Lower leg skin (tissue), 3 donors: Measurements from ENCODE around the gene HIPK2.

ENCODE experiments used
- CTCF ChIP-seq, 3 donors: fragments of 450-650 bp; IDR thresholded peaks; one replicate each; pipeline ENCODE4 v1.5.1; 2016; ENCODE audit warnings: antibody characterized with exemption in 3 of 3, mild to moderate bottlenecking in 3 of 3, moderate library complexity in 2 of 3
- POLR2A ChIP-seq, 2 donors: fragments of 450-650 bp; IDR thresholded peaks; one replicate each; pipeline ENCODE4 v1.6.1; 2016 to 2017; ENCODE audit warnings: antibody characterized with exemption in 2 of 2, mild to moderate bottlenecking in 1 of 2, moderate library complexity in 1 of 2

DNA sequence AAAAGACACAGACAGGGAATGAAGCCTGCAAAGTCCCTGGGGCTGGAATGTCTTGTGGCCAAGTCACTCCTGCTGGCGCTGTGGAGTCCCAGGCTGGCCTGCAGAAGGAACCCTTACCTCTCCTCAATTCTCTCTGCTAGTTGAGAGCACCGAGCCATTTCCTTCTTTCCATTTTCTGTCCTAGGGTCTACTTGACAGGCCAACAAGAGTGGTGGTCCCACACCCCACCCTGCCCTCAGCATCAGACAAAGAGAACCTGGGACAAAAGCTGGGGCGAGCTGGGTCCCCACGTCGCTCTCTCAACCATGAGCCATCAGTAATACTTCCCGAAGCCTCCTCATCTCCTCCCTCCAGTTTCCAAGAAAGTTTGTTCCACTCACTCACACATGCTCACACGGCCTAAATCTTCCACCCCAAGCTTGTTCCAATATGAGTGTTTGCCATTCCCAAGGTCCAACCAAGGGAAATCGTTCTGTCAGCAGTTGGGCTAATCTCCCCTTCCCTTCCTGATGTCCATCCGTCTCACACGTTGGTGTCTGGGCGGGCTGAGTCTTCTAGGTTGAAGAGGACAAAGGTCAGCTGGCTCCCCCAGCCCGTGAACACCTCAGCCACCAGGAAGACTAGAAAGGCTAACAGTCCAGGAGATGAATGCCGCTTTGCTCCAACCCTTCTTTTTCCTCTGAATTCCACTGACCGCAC lies 210.0 kb downstream of the HIPK2 start:
- TF ChIP-seq CTCF (IDR thresholded peaks at IDR 0.05): no peak
- TF ChIP-seq POLR2A (IDR thresholded peaks at IDR 0.05): no peak
